ENCODE data around the gene CBX3. TPM values are rescaled to one million over a fixed set of nuclear protein-coding genes. Genes with fewer than 3 reads are reported as not detected.

CBX3 gene
- total and polyA plus RNA-seq, 2 of the 8 experiments (the other 6 are each of a cell fraction or from before 2014, with no cell fraction given) = 71.3 to 258 TPM

DNA sequence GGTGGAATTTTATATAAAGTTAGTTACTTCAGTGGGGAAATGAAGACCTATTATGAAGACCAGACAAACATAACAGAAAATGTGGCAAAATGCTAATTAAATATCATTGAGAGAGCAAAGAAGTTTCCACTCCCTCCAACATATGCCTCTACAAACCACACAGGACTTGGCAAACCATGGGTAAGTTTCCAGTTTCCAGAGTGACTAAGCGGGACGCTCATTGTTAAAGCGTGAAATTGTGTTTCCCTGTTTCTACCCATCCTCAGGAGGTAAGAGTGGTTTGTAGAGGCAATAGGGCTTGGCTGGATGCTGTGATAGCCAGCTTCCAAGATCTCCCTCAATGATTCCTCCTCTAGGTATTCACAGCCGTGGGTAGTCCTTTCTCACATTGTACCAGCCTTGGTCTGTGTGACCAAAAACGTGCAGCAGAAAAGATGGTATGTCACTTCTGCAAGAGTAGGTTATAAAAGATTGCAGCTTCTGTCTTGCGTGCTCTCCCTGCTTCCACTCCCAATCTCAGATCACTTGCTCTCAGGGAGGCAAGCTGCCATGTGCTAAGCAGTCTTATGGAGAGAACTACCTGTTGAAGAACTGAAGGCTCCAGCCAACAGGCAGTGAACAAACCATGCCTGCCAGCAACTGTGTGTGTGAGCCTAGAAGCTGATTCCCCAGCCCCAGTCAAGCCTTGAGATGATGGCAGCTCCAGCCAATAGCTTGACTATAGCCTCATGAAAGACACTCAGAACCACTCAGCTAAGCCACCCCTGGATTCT is 35.7 kb downstream of the CBX3 start:
- Histone ChIP-seq H3K27me3 (replicated peaks in 1 of 4; ENCODE audit: control insufficient read depth in 3 of 4, extremely low read depth in 1 of 4, insufficient read depth in 3 of 4, low read length in 3 of 4) (no peaks in the 10 kb centered on the region), H2BK15ac (ENCODE audit: low read length) (no peak overlapping the region), H4K91ac (replicated peaks; ENCODE audit: insufficient read length, low read length) (no peak overlapping the region), H3K18ac (ENCODE audit: extremely low read depth, low read length) (no peak overlapping the region), H3K9ac (replicated peaks in 1 of 4; ENCODE audit: extremely low read depth in 1 of 4, low read depth in 3 of 4, low read length in 3 of 4) (no peak overlapping the region), H3K9me3 (ENCODE audit: insufficient read depth in 2 of 2, low read depth in 1 of 2, low read length in 1 of 2) (no peaks in the 10 kb centered on the region), H3K4me1 (replicated peaks in 1 of 4; ENCODE audit: control insufficient read depth in 3 of 4, insufficient read depth in 4 of 4, low read length in 3 of 4) (no peaks in the 10 kb centered on the region), H3K56ac (replicated peaks; ENCODE audit: insufficient read length, low read depth, low read length) (no peak overlapping the region), H3K79me1 (ENCODE audit: low read depth, low read length) (no peaks in the 10 kb centered on the region), H3K4me2 (ENCODE audit: insufficient read depth in 1 of 2, low read depth in 2 of 2, low read length in 2 of 2) (no peak overlapping the region), H4K8ac (ENCODE audit: extremely low read depth, insufficient read depth, low read length) (no peak overlapping the region), H4K20me1 (replicated peaks in 1 of 2; ENCODE audit: control insufficient read depth in 1 of 2, insufficient read depth in 2 of 2, low read length in 2 of 2) (no peaks in the 10 kb centered on the region), H3K4me3 (ENCODE audit: extremely low read depth in 1 of 4, insufficient read depth in 2 of 4, low read depth in 3 of 4, low read length in 4 of 4) (no peak overlapping the region), H3K23me2 (ENCODE audit: low read depth, low read length) (no peaks in the 10 kb centered on the region), H3K36me3 (ENCODE audit: control insufficient read depth in 2 of 4, insufficient read depth in 4 of 4, low read length in 3 of 4) (no peaks in the 10 kb centered on the region), H2BK12ac (ENCODE audit: low read depth, low read length) (no peak overlapping the region), H3K4ac (replicated peaks; ENCODE audit: insufficient read length, low read depth, low read length) (no peak overlapping the region), H2AK5ac (ENCODE audit: low read depth, low read length) (no peak overlapping the region), H3K14ac (ENCODE audit: insufficient read length) (no peak overlapping the region), H2BK120ac (replicated peaks; ENCODE audit: low read depth, low read length) (no peak overlapping the region), H3K79me2 (ENCODE audit: control insufficient read depth in 1 of 2, insufficient read depth in 2 of 2, low read length in 2 of 2) (no peaks in the 10 kb centered on the region), H2BK20ac (ENCODE audit: low read length) (no peak overlapping the region), H2BK5ac (ENCODE audit: low read depth, low read length) (no peak overlapping the region), H3K27ac (ENCODE audit: low read depth, low read length) (no peak overlapping the region), H3K23ac (ENCODE audit: insufficient read length) (no peak overlapping the region), H2AFZ (ENCODE audit: low read length) (0 out of 2 replicates have a peak overlapping the region, but pooled peaks have one; percentile 15), H4K5ac (ENCODE audit: insufficient read length, low read depth, low read length) (no peak overlapping the region)
- POLR2A ChIA-PET (ENCODE audit: partially characterized antibody) = interaction anchor here (1.0 to 2.0 kb wide), 4 partner anchors 9 to 49 kb away, joined by 3 to 14 read pairs (median 5); partner anchors contain the start of genes CBX3 and HNRNPA2B1
- WGBS, 2 experiments (ENCODE audit: extremely low coverage in 1 of 2, insufficient coverage in 1 of 2, insufficient read length in 1 of 2, insufficient replicate concordance in 2 of 2, low coverage in 1 of 2, low lambda C conversion rate in 2 of 2, missing lambda C conversion rate in 1 of 2) = 89% methylated on average over 6 of the region's 6 CpGs; no CpG with 5 or more reads in 1 of the 2 experiments
- no peak for FAIRE-seq
- no peak for DNase-seq (ENCODE audit: low read depth in 1 of 2, low spot score in 2 of 2)
- CTCF ChIA-PET (ENCODE audit: partially characterized antibody) = interaction anchor here (0.6 to 0.9 kb wide), 3 partner anchors 12 to 673 kb away, joined by 3 read pairs; no protein-coding TSS in a partner anchor
- TF ChIP-seq TCF12 (IDR thresholded peaks at IDR 0.05; ENCODE audit: low read depth, low read length) (no peak), EGR1 (IDR thresholded peaks at IDR 0.05; ENCODE audit: borderline replicate concordance, low read depth, low read length) (no peak), CHD2 (IDR thresholded peaks at IDR 0.05; ENCODE audit: low read length) (no peak), CBX8 (IDR thresholded peaks at IDR 0.05; ENCODE audit: borderline replicate concordance, low read depth, low read length) (no peak), SP4 (IDR thresholded peaks at IDR 0.05; ENCODE audit: low read length) (no peak), GABPA (IDR thresholded peaks at IDR 0.05; ENCODE audit: borderline replicate concordance, insufficient read depth, low read length) (no peak), KDM1A (IDR thresholded peaks at IDR 0.05; ENCODE audit: borderline replicate concordance, low read length) (no peak), RBBP5 (IDR thresholded peaks at IDR 0.05; ENCODE audit: borderline replicate concordance, low read depth, low read length) (no peak)

Measured in H1 (cell line).